Esophagus squamous epithelium (tissue), 4 donors: ENCODE data around the gene EPB41L4B.

Experiments
- POLR2A ChIP-seq, 4 donors: fragments of 450-650 bp; IDR thresholded peaks; one replicate each; pipeline ENCODE4 v1.6.1; 2017; ENCODE audit warnings: antibody characterized with exemption in 4 of 4, mild to moderate bottlenecking in 4 of 4, moderate library complexity in 3 of 4
- TF ChIP-seq, protein P1 (sequence below), 6 experiments: fragments of 450-650 bp in 4 of 6; fragments of 200-600 bp in 2 of 6; sonication (generic) in 2 of 6; IDR thresholded peaks; one replicate each; pipeline ENCODE4 v1.5.1; 2016 to 2019; ENCODE audit warnings: antibody characterized with exemption in 6 of 6, mild to moderate bottlenecking in 4 of 6, moderate library complexity in 4 of 6

DNA sequence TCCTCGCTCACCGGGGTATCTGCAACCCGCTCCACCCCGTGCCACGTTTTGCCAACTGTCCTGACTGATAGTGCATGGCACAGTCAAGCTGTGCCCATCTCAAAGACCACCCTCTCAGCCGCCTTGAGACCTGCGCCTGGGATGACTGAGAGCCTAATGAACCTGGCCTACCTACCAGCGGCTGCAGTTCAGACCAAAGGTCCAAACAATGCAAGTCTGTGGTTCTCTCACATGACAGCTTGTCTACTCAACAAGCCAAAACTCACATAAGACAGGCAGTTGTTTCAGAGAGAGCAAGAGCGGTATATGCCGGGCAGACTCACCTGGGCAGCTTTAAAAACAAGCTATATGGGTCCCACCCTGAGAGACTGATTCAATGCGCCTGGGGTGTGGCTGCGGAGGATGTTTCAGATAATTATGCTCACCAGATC lies 70.5 kb downstream of the EPB41L4B start:
- TF ChIP-seq, protein P1, sequence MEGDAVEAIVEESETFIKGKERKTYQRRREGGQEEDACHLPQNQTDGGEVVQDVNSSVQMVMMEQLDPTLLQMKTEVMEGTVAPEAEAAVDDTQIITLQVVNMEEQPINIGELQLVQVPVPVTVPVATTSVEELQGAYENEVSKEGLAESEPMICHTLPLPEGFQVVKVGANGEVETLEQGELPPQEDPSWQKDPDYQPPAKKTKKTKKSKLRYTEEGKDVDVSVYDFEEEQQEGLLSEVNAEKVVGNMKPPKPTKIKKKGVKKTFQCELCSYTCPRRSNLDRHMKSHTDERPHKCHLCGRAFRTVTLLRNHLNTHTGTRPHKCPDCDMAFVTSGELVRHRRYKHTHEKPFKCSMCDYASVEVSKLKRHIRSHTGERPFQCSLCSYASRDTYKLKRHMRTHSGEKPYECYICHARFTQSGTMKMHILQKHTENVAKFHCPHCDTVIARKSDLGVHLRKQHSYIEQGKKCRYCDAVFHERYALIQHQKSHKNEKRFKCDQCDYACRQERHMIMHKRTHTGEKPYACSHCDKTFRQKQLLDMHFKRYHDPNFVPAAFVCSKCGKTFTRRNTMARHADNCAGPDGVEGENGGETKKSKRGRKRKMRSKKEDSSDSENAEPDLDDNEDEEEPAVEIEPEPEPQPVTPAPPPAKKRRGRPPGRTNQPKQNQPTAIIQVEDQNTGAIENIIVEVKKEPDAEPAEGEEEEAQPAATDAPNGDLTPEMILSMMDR (IDR thresholded peaks at IDR 0.05), result no peak
- no peak for TF ChIP-seq POLR2A (IDR thresholded peaks at IDR 0.05)
